DND-41 (cell line): Measurements from ENCODE around the gene AP2M1.

Source experiments
- CTCF ChIP-seq: IDR thresholded peaks from 2 replicates; pipeline ENCODE4 v1.5.1; 2012; ENCODE audit warnings: borderline replicate concordance, low read length, moderate library complexity, mild to moderate bottlenecking; ENCODE audit not compliant: poor library complexity, severe bottlenecking; ENCODE audit errors: extremely low read depth
- EZH2 ChIP-seq: IDR thresholded peaks from 3 replicates; pipeline ENCODE4 v1.6.1; 2012; ENCODE audit warnings: borderline replicate concordance, low read depth, mild to moderate bottlenecking, moderate library complexity, low read length, inconsistent platforms; ENCODE audit not compliant: severe bottlenecking

GRCh38 chr3:184143327-184143726, 31.3 kb upstream of the AP2M1 start:
- no peak for TF ChIP-seq CTCF
- no peak for TF ChIP-seq EZH2
